GM18520 (cell line): Measurements from ENCODE around the gene MARS1.

Source experiments
- ATAC-seq: cut with Tn5 transposase; IDR thresholded peaks from one replicate; pipeline ENCODE4 v1.9.1; 2021; ENCODE audit not compliant: unreplicated experiment

The MARS1 gene

DNA sequence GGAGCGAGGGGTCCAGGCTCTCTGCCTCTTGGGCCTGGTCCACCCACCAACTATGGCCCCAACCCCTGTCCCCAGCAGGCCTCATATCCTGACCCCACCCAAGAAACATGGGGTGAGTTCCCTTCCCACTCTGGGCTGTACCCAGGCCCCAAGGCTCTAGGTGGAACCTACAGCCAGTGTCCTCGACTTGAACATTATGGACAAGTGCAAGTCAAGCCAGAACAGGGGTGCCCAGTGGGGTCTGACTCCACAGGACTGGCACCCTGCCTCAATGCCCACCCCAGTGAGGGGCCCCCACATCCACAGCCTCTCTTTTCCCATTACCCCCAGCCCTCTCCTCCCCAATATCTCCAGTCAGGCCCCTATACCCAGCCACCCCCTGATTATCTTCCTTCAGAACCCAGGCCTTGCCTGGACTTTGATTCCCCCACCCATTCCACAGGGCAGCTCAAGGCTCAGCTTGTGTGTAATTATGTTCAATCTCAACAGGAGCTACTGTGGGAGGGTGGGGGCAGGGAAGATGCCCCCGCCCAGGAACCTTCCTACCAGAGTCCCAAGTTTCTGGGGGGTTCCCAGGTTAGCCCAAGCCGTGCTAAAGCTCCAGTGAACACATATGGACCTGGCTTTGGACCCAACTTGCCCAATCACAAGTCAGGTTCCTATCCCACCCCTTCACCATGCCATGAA lies 16.8 kb upstream of the MARS1 start:
- ATAC-seq = no peak

DNA sequence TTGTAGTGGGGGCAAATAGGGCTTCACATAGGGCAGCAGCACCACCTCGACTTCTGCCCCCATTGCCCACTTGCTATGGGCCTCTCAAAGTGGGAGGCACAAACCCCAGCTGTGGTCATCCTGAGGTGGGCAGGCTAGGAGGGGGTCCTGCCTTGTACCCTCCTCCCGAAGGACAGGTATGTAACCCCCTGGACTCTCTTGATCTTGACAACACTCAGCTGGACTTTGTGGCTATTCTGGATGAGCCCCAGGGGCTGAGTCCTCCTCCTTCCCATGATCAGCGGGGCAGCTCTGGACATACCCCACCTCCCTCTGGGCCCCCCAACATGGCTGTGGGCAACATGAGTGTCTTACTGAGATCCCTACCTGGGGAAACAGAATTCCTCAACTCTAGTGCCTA lies 16.2 kb upstream of the MARS1 start:
- no peak for ATAC-seq

DNA sequence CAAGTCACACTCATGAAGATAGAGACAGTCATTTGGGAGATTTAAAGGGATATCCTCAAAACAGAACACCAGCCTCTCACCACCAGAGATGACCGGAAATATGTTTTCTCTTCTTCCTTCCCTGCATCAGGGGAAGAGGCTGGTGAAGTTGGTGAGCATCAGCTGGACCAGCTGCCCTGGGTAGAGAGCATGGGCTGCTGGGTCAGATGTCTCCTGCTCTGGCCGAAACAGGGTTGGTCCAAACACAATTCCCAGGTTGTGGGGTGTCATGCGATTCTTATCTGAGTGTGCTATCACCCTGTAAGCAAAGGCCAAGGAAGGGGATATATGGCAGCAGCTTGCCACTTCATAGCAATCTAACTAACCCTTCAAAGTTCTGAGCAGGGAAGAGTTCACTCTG lies 15.5 kb upstream of the MARS1 start:
- no peak for ATAC-seq

DNA sequence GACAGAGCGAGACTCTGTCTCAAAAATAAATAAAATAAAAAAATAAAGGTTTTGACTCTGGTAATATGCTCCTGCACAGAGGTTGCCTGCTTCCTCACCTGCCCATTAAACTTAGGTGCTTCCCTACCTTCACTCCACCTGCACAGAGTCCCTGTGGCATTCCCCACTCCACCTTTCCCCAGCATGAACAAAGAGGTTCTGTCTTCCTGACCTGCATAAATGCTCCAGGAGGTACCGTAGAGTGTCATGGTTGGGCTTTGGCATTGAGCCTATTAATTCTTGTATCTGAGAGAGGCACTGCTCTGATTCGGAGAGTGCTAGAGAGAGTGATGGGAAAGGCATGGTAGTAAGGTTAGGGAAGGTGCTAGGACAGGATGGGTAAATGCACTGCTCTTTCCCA lies 14.5 kb upstream of the MARS1 start:
- ATAC-seq = no peak

DNA sequence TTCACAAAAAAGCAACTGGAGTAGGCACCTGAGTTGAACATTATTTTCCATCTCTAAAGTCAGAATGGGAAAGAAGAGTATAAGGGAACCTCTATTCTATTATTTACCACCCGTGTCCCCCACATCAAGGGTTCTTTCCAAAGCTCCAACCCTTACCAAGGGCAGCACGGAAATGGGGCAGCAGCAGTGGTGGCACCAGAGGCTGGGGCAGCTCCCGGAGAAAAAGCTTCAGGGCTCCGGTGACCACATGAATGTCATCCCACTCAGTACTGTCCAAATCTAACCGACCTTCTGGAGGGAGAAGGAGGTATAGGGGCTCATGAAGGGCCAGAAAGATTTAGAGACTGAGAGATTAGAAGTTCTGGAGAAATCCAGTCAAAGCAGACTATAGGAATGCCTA lies 14.0 kb upstream of the MARS1 start:
- ATAC-seq = no peak

DNA sequence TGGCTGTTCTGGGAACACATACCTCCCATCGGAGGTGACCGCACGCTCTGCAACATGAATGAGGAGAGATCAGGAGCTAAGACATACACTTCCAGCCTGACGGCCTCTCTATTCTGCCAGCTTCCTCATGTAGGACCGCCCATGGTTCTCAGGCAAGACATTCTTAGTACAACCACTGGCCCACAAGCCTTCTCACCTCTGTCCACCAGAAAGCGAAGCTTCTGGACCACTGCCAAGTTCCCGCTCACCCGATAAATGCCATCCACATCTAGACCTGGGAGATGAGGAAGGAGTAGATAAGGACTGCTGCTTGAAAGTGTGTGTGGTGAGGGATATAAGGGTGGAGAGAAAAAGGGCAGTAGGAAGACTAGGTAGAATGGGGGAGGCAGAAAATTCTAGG lies 13.4 kb upstream of the MARS1 start:
- no peak for ATAC-seq

DNA sequence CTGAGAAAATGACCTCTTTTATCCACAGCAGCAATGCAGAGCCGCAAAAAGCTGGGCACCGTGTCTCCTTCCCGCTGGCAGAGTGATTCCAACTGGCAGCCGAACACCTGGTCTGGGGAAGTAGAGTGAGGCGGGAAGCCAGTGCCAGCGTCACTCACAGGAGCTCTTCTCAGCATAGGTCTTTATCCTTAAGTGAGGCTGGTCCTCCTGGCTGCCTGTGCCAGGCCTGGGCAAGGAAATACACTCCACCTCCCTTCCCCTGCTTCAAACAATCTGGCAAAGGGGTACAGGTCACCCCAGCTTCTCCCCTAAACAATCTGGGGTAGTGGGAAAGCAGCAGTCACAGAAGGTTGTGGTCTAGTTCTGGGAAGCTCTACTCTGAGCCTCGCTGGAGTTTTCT lies 13.0 kb upstream of the MARS1 start:
- no peak for ATAC-seq

DNA sequence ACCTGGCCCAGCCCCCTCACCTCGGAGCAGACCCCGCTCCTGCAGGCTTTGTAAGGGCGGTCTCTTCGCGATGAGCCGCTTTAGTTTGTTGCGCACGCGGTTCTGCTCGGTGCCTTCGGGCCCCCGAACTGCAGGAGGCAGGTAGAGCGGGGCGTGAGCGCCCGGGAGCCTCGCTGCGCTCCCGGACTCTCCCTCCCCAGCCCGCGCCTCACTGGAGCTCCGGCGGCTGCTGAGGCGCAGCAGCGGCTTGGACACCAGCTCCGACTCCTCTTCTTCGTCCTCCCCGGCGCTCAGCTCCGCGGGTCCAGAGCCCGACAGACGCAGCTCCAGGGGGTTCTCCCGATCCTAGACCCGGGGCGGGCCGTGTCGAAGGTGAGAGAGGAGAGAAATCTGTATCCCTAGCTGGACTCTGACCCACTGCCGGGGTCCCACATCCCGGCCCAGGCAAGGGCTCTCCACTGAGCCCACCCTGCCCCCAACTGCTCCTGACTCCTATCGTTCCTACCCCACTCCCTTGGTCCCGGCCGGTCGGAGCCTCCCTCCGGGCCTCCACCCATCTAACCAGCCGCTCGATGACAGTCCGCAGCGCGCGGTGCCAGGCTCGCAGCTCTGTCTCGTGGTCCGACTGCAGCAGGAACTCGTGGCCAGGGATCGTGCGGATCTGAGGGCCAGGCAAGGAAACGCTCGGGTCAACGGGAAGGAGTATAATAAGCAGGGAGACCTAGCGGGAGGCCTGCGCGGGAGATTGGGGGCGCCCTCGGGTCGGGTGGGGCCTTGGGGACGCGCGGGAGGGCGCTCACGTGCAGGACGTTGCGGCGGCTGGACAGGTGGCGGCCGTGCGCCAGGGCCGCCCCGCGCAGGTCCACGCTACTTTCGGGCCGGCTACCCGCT lies 12.4 kb upstream of the MARS1 start:
- ATAC-seq = no peak

DNA sequence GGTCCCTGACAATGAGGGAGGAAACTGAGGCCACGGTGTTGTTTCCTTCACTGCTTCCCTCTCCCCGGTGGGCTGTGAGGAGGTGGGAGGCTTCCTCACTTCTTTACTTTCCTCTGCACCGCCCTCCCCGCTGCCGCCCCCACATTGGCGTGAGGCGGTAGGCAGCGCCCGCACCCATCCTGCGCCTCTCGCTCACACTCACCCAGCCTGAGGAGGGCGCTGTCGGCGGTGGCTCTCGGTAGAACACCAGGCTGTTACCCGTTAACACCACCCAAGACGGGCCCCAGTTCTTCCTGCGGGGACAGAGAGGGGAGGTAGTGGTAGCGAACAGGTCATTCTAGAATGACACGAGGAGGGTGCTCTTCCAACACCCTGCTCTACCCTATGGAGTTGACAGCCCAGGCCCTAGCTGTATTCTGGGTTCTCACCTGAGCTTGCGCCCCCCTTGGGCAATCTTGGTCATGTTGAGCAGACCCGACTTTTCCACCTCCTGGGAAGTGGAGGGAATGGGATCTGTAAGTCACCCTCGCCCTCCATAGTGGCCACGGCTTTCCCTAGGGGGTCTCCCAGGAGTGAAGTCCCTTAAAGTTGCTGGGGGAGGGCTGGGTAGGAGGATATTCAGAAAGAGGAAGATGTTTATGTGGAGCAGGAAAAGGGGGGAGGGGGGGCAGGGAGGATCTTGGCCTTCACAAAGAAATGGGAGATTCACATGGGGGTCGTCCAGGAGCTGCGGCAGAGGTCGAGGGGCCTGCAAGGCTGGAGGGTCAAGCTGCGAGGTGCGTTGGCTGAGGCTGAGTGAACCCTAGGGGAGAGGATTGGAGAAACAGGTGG lies 11.5 kb upstream of the MARS1 start:
- ATAC-seq = no peak

DNA sequence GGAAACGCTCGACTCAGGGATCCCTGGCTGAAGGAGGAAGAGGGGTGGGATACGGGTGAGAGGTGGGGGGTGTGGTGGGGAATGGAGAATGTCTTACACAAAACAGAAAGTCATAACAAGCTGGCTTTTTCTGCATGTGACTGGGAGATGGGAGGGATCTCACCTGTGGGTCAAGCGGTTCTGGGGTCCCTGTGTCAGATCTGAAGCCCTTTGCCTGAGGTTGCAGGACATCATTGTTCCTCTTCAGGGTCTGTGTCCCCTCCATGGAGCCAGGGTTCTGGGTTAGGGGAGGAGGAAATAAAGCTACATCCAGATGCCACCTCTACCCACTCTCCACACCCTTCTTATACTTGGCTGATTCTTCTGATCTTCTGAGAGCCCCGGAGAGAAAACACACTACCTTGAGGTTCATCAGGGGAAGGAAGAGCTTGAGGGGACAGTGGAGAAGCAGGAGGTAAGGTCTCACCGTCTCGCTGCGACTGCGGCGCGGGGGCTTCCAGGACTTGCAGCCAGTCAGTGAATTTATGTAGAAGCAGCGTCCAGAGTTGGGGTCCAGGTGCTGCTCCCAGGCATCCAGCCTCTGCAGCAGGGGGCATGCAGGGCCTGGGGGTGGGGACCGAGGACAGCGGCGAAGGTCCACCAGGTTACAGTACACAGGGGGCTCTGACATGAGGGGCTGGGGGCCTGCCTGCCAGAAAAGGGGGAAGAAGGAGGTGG lies 10.7 kb upstream of the MARS1 start:
- no peak for ATAC-seq

DNA sequence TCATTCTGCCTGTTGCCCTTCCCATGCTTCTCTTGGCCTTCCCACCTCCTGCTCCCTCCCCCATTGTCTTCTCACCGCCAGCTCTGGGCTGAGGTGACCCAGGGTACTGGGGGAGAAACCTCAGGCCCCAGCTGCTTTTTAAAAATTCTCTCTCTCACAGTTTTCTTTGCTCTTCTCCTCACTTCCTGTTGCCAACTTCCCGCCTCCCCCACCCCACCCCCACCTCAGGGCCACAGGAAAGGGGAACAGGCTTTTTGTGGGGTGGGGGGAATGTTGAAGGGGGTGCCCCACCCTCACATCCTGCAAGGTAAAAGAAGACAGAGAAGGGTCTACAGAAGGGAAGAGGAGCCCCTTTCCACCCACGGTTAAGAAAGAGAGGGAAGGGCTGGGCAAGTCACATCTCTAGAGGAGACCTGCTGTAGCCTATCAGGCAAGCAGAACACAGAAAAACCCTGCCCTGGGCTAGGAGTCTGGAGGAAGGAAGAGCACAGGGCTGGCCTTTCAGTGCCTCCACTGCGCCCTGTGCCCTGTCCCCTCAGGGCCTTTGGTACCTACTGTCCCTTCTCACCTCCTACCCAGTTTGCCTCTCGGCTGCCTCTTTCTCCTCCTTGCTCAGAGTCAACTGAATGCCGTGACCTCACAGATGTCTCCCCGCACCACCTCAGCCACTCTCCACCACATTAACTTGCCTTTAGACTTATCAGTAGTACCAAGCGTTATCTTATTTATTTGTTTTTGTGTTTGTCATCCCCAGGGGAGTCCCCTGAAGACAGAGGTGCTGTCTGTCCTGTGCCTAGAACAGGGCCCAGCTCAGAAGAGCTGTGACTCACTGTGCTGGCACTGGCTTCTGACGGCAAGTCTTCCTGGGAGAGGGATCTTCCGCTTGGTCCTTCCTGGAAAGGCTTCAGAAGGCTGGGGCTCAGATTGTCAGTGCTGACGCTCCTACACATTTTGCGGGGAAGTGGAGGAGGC lies 9.9 kb upstream of the MARS1 start:
- ATAC-seq = peak; percentile 32

DNA sequence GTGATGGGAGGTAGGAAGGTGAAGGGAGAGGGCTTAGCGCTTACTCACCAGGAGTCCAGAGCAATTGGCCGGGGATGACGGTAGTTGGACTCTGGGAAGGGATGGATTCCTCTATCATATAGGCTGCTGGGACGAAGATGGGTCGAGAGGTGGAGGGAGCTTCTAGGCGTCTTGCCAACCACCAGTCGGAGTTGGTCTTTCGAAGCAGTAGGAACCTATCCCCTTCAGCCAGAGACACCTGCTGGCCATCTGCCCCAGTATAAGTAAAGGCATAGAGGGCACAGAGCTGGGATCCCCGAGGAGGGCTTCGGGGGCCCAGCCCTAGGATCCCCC lies 8.9 kb upstream of the MARS1 start:
- ATAC-seq = no peak

DNA sequence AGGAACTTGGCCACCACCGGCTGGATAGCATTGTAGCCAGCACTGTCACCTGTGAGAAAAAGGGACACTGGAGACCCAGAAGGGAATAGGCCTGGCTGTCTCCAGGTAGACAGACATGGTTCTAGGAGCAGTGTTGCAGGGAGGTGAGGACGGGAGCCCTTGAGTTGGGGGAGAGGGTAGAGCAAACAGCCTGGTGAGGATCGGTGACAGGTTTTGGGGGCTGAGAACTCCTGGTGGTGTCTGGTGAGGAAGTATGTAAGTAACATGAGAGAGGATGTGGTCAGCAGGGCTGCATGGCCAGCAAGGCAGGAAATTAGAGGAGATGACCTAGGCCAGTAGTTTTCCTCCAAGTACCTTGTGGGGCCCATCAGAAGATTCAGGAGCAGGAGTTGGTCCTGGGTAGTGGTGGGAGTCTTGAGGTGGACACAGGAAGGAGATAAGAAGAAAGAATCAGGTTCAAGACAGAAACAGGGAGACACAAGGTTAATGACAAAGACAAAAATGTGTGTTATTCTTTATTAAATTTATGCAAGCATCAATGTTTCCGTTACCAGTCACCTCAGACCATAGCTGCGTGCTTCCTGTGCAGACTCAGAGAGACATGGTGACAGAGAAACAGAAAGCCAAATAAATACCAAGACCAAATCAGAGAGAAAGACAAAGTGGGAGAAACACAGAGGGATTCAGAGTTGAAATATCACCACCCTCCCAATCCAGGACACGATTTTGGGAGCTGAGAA lies 8.3 kb upstream of the MARS1 start, which contains the start of gene ARHGAP9:
Gene ARHGAP9, minus strand, starts transcription at position 491 of the 740 bp plus-strand sequence. Its CDS starts 460 bp downstream, at position 31.
- no peak for ATAC-seq

DNA sequence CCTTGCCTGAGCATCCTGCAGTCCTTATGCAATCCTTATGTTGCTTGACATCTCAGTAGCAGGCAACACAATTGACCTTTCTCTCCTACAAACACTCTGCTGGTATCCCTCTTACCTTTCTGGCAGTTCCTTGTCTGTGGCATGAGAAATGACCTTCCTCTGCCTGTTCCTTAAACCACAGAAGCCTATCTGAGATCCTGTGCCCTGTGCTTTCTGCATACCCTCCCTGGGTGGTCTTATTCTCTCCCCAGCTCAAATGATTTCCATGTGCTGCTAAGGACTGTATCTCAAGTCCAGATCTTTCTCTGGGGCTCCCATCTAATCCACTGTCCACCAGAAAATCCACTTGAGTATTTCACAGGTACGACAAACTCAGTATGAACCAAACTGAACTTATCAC lies 6.2 kb upstream of the MARS1 start:
- no peak for ATAC-seq

DNA sequence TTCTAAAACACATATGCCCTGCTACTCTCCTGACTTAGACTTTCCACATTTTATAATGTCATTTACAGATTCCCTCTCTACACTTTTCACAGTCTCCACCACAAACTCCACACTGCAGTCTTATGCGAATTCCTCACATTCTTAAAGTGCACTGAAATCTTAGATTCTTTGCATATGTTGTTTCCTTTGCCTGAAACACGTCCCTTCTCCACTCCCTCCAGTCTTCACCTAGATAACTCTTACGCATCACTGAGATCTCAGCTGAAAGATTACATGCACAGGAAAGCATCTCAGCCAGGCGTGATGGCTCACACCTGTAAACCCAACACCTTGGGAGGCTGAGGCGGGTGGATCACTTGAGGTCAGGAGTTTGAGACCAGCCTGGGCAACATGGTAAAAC lies 4.4 kb upstream of the MARS1 start:
- no peak for ATAC-seq

DNA sequence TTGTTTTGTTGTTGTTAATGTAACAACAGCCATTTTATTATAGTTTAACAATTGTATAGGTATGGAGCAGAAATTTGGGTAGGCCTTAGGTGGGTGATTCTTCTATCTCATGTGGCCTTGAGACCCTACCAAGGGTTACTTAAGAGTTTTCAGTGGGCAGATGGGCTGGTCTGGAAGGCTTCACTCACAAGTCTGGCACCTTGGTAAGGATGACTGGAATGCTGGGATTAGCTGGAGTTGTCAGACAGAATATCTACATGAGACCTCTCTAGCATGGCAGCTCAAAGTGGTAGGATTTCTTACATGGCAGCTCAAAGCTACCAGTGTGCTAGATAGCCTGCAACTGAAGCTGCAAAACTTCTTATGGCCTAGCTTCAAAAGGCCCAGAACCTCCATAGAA lies 2.2 kb upstream of the MARS1 start:
- ATAC-seq = no peak

DNA sequence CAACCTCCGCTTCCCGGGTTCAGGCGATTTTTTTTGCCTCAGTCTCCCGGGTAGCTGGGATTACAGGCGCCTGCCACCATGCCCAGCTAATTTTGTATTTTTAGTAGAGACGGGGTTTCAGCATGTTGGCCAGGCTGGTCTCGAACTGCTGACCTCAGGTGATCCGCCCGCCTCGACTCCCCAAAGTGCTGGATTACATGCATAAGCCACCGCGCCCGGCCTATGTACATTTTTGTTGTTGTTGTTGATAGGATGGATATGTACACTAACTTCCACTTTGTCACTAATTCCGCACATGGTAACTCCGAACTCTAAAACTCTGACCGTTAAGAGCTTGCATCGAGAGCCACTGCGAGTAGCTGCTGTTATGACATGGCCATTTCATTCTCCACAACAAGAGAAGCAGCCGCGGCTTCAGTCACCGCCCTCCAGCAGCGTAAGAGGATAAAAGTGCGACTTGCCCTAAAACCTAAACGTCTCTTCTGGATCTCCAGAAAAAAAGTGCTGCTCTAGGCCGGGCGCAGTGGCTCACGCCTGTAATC lies 742 bp upstream of the MARS1 start:
- no peak for ATAC-seq

DNA sequence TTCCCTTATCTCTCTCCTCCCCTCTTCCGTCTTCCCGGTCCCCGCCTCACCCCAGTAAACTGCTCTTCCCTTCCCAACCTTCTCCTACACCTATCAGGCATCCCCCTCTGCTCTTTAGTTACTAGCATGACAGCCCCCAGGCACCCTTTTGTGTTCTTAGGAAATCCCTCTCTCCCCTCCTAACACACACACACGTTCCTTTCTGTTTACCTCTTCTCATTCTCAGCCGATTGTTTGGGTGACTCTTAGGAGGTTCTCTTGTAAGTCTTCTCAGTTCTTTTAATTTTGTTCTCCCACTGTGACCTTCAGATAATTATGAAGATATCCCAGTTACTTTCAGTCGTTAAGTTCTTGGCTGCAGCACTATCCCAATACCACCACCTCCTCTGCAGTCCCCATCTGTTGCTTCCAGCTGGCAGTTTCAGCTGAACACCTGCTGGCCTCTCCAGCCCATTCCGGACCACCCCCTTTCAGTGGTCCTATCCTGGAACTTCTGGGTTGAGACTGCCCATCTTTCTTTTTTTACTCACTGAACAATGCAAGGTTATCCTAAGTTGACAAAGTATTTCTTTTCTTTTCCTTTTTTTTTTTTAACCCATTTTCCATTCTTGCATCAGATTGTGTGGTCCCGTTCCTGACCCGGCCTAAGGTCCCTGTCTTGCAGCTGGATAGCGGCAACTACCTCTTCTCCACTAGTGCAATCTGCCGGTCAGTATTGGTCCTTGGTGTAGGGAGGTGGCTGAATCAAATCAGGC lies 711 bp downstream of the MARS1 start:
- ATAC-seq = no peak
